Neural progenitor cell (in vitro differentiated cells): Measurements from ENCODE around the gene RHBDL3.

Experiments used
- EZH2 ChIP-seq: fragments of 200-600 bp; sonication (generic); IDR thresholded peaks from 2 replicates; pipeline ENCODE4 v1.6.1; 2017; ENCODE audit warnings: antibody characterized with exemption, mild to moderate bottlenecking, moderate library complexity
- EZH2phosphoT487 ChIP-seq: fragments of 200-600 bp; sonication (generic); IDR thresholded peaks from 2 replicates; pipeline ENCODE4 v1.6.1; 2017; ENCODE audit warnings: antibody characterized with exemption
- TF ChIP-seq, protein P1 (sequence below): fragments of 200-600 bp; sonication (generic); IDR thresholded peaks from 2 replicates; pipeline ENCODE4 v1.5.1; 2017; ENCODE audit warnings: antibody characterized with exemption, mild to moderate bottlenecking

DNA sequence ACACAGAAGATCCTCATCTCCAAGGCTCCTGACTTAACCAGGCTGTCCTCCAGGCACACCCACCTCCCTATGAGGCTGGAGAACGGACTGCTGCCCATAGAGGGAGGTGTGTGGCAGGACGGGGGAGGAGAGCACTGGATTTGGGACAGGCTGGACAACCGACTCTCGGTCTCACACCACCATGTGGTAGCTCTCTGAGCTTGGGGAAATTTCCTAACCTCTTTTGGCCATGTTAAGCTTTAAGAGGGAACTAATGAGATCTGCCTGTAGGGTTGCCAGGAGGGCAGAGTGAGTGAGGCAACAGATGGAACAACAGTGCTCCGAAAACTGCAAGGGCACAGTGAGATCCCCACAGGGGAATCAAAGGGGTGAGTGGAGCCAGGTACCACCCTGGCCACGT, 32.7 kb downstream of the RHBDL3 start:
- TF ChIP-seq, protein P1, sequence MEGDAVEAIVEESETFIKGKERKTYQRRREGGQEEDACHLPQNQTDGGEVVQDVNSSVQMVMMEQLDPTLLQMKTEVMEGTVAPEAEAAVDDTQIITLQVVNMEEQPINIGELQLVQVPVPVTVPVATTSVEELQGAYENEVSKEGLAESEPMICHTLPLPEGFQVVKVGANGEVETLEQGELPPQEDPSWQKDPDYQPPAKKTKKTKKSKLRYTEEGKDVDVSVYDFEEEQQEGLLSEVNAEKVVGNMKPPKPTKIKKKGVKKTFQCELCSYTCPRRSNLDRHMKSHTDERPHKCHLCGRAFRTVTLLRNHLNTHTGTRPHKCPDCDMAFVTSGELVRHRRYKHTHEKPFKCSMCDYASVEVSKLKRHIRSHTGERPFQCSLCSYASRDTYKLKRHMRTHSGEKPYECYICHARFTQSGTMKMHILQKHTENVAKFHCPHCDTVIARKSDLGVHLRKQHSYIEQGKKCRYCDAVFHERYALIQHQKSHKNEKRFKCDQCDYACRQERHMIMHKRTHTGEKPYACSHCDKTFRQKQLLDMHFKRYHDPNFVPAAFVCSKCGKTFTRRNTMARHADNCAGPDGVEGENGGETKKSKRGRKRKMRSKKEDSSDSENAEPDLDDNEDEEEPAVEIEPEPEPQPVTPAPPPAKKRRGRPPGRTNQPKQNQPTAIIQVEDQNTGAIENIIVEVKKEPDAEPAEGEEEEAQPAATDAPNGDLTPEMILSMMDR, result no peak
- TF ChIP-seq EZH2phosphoT487 (no peak), EZH2 (no peak)
